Mammary epithelial cell (primary cell): ENCODE measurements around the gene UGT1A7.

Experiments used
- CTCF ChIP-seq, 2 donors: IDR thresholded peaks in 1 of 2; conservative IDR thresholded peaks in 1 of 2; 2 replicates each; pipeline ENCODE4 v1.5.1; 2011 to 2012; ENCODE audit warnings: inconsistent platforms in 2 of 2, low read length in 2 of 2, mild to moderate bottlenecking in 2 of 2, control low read depth in 1 of 2, low read depth in 1 of 2; ENCODE audit not compliant: insufficient read depth in 1 of 2; ENCODE audit errors: extremely low read depth in 1 of 2
- EZH2 ChIP-seq: IDR thresholded peaks from 2 replicates; pipeline ENCODE4 v1.6.1; 2012; ENCODE audit warnings: low read length, inconsistent platforms, borderline replicate concordance

GRCh38 chr2:233654501-233654900, 27.2 kb upstream of the UGT1A7 start:
- TF ChIP-seq CTCF (conservative IDR thresholded peaks at IDR 0.05 in 1 of 2, IDR thresholded peaks at IDR 0.05 in 1 of 2; ENCODE audit: extremely low read depth in 1 of 2, insufficient read depth in 1 of 2, low read depth in 1 of 2, low read length in 2 of 2) (no peak), EZH2 (no peak)
